ENCODE data around the gene CHCHD10. TPM values are rescaled to one million over a fixed set of nuclear protein-coding genes. Genes with fewer than 3 reads are reported as not detected.
A peak's percentile ranks its signal among the peaks of the same experiment; 100 is the strongest.

CHCHD10 gene
- total and polyA plus RNA-seq, 2 of the 13 experiments (the other 11 are each of a cell fraction or from before 2014, with no cell fraction given) = 37.0 to 62.8 TPM

GRCh38 chr22:23774114-23774921 is 6.5 kb upstream of the CHCHD10 start (continued):
- TF ChIP-seq ZNF609 (CRISPR knock-in tag; IDR thresholded peaks at IDR 0.05; ENCODE audit: borderline replicate concordance) (peak; percentile 86; the same call in 1 of the 2 replicates), HOXA7 (CRISPR knock-in tag; IDR thresholded peaks at IDR 0.05) (no peak), SIN3B (IDR thresholded peaks at IDR 0.05; ENCODE audit: low read length) (no peak), ZKSCAN5 (CRISPR knock-in tag; IDR thresholded peaks at IDR 0.05) (no peak), TOE1 (CRISPR knock-in tag; IDR thresholded peaks at IDR 0.05) (0 out of 2 replicates have a peak, but pooled peaks have one; percentile 61), ZNF737 (CRISPR knock-in tag; IDR thresholded peaks at IDR 0.05; ENCODE audit: borderline replicate concordance) (no peak), ZGPAT (CRISPR knock-in tag; IDR thresholded peaks at IDR 0.05) (peak; percentile 86), ZNF577 (CRISPR knock-in tag; IDR thresholded peaks at IDR 0.05; ENCODE audit: borderline replicate concordance, low read depth) (no peak), IRF9 (CRISPR knock-in tag; IDR thresholded peaks at IDR 0.05; ENCODE audit: borderline replicate concordance) (peak; percentile 58; the same call in 1 of the 2 replicates), ZNF441 (CRISPR knock-in tag; IDR thresholded peaks at IDR 0.05; ENCODE audit: borderline replicate concordance) (no peak; the same call in 1 of the 2 replicates), POLR2G (IDR thresholded peaks at IDR 0.05; ENCODE audit: low read depth, low read length) (peak; percentile 51; the same call in 1 of the 2 replicates), ZFP41 (CRISPR knock-in tag; IDR thresholded peaks at IDR 0.05; ENCODE audit: borderline replicate concordance) (no peak), ZNF331 (CRISPR knock-in tag; IDR thresholded peaks at IDR 0.05) (peak; percentile 64; the same call in 1 of the 2 replicates), MTA1 (CRISPR knock-in tag; IDR thresholded peaks at IDR 0.05; ENCODE audit: borderline replicate concordance) (peak; percentile 94; the same call in 1 of the 2 replicates), HOXA3 (CRISPR knock-in tag; IDR thresholded peaks at IDR 0.05) (peak; percentile 75; the same call in 1 of the 2 replicates), RNF219 (CRISPR knock-in tag; IDR thresholded peaks at IDR 0.05) (peak; percentile 47; the same call in 1 of the 2 replicates)
